WERI-Rb-1 (cell line): ENCODE measurements around the gene CEMIP.

ENCODE experiments used
- DNase-seq: peaks from one replicate; pipeline ENCODE4 v3.0.0-alpha.2; 2020
- H3K27ac ChIP-seq: fragments of 250-450 bp; sonication (Bioruptor Pico); 2 replicates; pipeline ENCODE4 v1.5.1; 2020; ENCODE audit warnings: mild to moderate bottlenecking, moderate library complexity
- H3K27me3 ChIP-seq: fragments of 250-450 bp; sonication (Bioruptor Pico); 2 replicates; pipeline ENCODE4 v1.5.1; 2021; ENCODE audit warnings: mild to moderate bottlenecking, low read depth, moderate library complexity; ENCODE audit not compliant: insufficient read depth, severe bottlenecking
- H3K36me3 ChIP-seq: fragments of 250-450 bp; sonication (Bioruptor Pico); 2 replicates; pipeline ENCODE4 v1.5.1; 2020; ENCODE audit warnings: mild to moderate bottlenecking, moderate library complexity
- H3K4me3 ChIP-seq: 2 replicates; pipeline ENCODE4 v1.5.1; 2011; ENCODE audit warnings: low read depth, mild to moderate bottlenecking, control low read depth, low read length
- H3K9me3 ChIP-seq: fragments of 250-450 bp; sonication (Bioruptor Pico); 2 replicates; pipeline ENCODE4 v1.5.1; 2021; ENCODE audit warnings: mild to moderate bottlenecking, moderate library complexity; ENCODE audit not compliant: severe bottlenecking
- TF ChIP-seq, protein P1 (sequence below): IDR thresholded peaks from 2 replicates; pipeline ENCODE4 v1.5.1; 2011; ENCODE audit warnings: low read depth, mild to moderate bottlenecking, control low read depth, inconsistent platforms, low read length

Gene CEMIP

DNA sequence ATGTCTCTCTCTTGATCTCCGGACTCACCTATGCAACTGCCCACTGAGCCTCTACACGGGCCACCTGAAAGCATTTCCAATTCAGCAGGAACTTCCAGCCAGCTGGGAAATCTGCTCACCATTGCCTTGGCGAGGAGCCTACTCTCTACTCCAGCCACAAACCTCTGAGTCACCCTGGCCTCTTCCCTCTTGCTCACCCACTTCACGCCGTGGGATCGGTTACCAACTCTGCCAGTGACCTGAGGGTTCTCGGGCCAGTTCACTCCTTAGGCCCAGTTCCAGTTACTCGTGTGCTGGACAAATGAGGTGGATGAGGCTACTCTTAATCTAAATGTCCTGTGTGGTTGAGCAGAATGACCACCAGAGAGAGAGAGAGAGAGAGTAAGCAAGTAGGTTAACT is 70.1 kb downstream of the CEMIP start:
- no peaks in the 10 kb centered on the region for H3K9me3 ChIP-seq
- DNase-seq = no peak
- H3K4me3 ChIP-seq = no peak overlapping the region
- H3K36me3 ChIP-seq = no peaks in the 10 kb centered on the region
- H3K27me3 ChIP-seq = no peaks in the 10 kb centered on the region
- TF ChIP-seq, protein P1, sequence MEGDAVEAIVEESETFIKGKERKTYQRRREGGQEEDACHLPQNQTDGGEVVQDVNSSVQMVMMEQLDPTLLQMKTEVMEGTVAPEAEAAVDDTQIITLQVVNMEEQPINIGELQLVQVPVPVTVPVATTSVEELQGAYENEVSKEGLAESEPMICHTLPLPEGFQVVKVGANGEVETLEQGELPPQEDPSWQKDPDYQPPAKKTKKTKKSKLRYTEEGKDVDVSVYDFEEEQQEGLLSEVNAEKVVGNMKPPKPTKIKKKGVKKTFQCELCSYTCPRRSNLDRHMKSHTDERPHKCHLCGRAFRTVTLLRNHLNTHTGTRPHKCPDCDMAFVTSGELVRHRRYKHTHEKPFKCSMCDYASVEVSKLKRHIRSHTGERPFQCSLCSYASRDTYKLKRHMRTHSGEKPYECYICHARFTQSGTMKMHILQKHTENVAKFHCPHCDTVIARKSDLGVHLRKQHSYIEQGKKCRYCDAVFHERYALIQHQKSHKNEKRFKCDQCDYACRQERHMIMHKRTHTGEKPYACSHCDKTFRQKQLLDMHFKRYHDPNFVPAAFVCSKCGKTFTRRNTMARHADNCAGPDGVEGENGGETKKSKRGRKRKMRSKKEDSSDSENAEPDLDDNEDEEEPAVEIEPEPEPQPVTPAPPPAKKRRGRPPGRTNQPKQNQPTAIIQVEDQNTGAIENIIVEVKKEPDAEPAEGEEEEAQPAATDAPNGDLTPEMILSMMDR = no peak
- H3K27ac ChIP-seq = no peak overlapping the region

- no peak for DNase-seq
- no peaks in the 10 kb centered on the region for H3K9me3 ChIP-seq
- H3K27me3 ChIP-seq = no peaks in the 10 kb centered on the region
- H3K4me3 ChIP-seq = no peak overlapping the region
- H3K36me3 ChIP-seq = no peaks in the 10 kb centered on the region
- H3K27ac ChIP-seq = no peak overlapping the region
- TF ChIP-seq, protein P1 = no peak
Measured at GRCh38 chr15:80850941-80851451, 71.8 kb downstream of the CEMIP start.

GRCh38 chr15:80852676-80853075 is 73.5 kb downstream of the CEMIP start:
- no peaks in the 10 kb centered on the region for H3K9me3 ChIP-seq
- DNase-seq = no peak
- TF ChIP-seq, protein P1 = no peak

DNA sequence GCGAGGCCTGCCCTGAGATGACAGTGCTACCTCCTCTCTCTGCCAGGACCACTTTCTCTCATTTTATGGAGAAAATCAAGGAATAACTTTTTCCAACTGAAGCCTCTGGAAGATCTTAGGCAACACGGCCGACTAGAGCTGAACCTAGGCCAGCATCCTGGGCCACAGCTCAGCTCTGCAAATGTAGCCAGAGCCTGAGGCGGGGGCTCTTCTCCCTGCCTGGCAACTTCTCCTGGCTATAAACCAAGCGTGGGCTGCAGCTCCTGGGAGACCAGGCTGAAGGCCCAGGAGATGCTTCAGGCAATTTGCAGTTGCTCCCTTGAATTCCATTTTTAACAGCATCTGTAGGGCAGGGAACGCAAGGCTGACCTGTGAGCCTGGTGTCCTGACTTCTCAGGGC is 74.9 kb downstream of the CEMIP start:
- no peak overlapping the region for H3K4me3 ChIP-seq
- no peaks in the 10 kb centered on the region for H3K36me3 ChIP-seq
- no peak overlapping the region for H3K27ac ChIP-seq
- TF ChIP-seq, protein P1 = no peak
- no peaks in the 10 kb centered on the region for H3K9me3 ChIP-seq
- DNase-seq = no peak
- H3K27me3 ChIP-seq = no peaks in the 10 kb centered on the region

More at GRCh38 chr15:80852676-80853075, 73.5 kb downstream of the CEMIP start:
- Histone ChIP-seq H3K36me3 (no peaks in the 10 kb centered on the region), H3K27ac (no peak overlapping the region), H3K27me3 (no peaks in the 10 kb centered on the region), H3K4me3 (no peak overlapping the region)

DNA sequence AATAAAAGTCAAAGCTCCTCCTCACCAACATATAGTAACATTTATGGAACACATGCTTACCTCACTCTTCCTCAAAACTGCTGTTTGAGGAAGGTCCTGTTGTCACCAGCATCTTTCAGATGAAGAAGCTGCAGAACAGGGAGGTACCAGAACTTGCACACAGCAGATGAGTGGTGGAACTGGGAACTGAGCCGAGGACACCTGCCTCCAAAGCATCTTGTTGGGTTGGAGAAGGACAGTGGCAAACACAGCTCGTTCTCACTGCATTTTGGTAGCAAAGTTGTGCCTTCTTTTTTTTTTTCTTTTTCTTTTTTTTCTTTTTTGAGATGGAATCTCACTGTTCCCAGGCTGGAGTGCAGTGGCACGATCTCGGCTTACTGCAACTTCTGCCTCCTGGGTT is 76.0 kb downstream of the CEMIP start:
- TF ChIP-seq, protein P1 = no peak
- no peaks in the 10 kb centered on the region for H3K9me3 ChIP-seq
- H3K27me3 ChIP-seq = no peaks in the 10 kb centered on the region
- H3K27ac ChIP-seq = no peak overlapping the region
- DNase-seq = no peak
- no peaks in the 10 kb centered on the region for H3K36me3 ChIP-seq
- H3K4me3 ChIP-seq = no peak overlapping the region

GRCh38 chr15:80856400-80856799 is 77.2 kb downstream of the CEMIP start:
- no peaks in the 10 kb centered on the region for H3K36me3 ChIP-seq
- TF ChIP-seq, protein P1 = peak; percentile 59
- no peaks in the 10 kb centered on the region for H3K27me3 ChIP-seq
- no peak overlapping the region for H3K27ac ChIP-seq
- DNase-seq = no peak
- no peaks in the 10 kb centered on the region for H3K9me3 ChIP-seq
- no peak overlapping the region for H3K4me3 ChIP-seq
